ENCODE results near the gene PTPRN. TPM values are rescaled to one million over a fixed set of nuclear protein-coding genes. Genes with fewer than 3 reads are reported as not detected.
"Not testable (repeated sequence)": the region's sequence is repeated elsewhere in the genome, so short reads cannot be mapped to it uniquely, and the experiment has no call there.

Gene PTPRN
- total RNA-seq, 1 donor from 2014 or later: 0.17 TPM

DNA sequence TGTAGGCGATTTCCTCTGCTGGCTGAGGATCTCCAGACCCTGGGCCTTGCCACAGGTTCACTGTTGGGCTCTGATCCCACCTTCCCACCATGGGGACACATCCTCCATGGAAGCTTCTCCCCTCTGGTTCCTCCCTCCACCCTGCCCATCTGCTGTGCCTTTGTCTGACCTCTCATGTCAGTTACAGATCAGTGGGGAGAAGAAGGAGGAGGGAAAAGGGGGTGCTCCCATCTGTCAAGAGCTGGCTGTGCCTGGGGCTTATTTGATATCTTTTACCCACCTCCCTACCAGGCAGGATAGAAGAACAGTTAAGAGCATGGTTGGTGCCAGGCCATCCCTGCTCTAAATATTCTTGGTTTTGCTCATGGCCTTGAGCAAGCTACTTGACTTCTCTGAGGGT, 42.3 kb downstream of the PTPRN start:
- no peak for DNase-seq

DNA sequence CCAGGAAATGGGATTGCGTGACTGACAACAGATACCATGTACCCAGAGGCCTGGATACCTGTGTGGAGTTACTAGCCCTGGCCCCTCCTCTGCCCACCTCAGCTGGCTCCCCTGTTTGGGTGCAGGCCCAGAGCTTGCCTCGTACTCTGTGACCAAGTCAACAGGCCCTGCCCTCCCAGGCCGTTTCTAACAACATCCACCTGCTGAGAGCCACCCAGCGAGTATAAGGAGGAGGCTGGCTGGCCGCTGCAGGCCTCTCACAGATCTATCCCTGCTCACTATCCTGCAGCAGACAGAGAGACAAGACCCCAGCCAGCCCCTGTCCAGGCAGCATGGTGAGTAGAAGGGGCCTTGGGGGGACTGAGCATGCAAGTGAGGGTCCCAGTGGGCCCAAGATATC, 43.0 kb downstream of the PTPRN start:
- no peak for DNase-seq

DNA sequence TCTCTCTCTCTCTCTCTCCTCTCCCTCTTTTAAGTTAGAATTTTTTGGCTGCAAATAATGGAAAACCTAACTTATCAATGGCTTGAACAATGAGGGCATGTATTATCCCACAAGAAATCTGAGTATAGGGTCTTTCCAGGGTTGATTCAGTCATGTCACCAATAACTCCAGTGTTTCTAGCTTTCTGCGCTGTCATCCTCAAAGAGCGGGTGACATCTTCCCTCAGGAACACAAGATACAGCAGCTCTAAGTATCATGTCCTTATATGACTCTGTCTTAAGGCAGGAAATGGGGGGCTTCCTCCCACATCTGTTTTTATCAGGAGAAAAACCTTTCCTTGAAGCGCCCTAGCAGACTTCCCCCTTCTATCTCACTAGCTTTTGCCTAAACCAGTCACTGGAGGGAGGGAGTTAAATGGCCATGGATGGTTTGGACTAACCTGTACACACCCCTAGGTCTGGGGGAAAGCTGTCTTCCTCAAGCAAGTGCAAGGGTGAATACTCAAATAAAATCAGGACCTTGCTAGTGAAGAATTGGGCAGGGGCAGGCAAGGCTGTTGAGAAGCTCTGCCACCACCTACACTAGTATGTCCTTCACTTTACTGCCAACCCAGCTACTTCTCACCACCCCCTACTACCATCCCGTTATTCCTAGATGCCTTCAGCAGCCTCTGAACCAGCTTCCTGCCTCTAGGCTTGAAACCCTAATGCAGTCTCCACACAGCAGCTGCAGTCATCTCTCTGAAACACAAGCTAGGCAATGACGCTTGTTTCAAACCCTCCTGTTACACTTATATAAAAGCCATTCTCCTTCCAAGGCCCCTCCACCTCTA, 48.0 kb downstream of the PTPRN start:
- no peak for DNase-seq

DNA sequence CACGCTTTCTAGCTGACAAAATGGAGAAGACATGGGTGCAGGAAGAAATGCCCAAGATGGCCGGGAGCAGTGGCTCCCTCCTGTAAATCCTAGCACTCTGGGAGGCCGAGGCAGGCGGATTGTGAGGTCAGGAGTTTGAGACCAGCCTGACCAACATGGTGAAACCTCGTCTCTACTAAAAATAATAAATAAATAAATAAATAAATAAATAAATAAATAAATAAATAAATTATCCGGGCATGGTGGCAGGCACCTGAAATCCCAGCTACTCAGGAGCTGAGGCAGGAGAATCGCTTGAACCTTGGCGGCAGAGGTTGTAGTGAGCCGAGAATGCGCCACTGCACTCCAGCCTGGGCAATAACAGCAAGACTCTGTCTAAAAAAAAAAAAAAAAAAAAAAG, 50.3 kb downstream of the PTPRN start:
- not testable (repeated sequence) for DNase-seq

DNA sequence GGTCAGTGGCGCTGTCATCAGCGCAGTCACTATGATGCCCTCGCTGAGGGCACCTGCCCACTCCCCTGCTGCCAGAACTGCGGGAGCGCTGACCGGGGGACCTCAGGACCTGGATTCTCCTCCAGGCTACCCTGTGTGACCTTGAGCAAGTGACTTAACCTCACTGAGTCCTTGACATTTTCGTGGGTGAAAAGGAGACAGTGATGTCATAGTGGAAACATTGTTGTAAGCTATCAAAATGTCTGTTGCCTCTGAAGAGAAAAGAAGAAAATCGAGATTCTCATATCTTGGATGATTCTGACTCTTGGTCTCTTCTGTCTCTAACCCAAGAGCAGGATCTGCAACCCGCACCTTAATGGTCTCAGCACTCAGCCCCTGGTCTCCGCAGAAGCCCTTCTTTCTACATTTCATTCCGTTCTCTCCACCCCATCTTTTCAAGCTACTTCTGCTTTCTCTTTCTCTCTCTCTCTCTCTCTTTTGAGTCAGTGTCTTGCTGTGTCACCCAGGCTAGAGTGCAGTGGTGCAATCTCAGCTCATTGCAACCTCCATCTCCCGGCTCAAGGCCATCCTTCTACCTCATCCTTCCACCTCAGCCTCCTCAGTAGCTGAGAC, 54.5 kb downstream of the PTPRN start:
- DNase-seq: no peak

DNA sequence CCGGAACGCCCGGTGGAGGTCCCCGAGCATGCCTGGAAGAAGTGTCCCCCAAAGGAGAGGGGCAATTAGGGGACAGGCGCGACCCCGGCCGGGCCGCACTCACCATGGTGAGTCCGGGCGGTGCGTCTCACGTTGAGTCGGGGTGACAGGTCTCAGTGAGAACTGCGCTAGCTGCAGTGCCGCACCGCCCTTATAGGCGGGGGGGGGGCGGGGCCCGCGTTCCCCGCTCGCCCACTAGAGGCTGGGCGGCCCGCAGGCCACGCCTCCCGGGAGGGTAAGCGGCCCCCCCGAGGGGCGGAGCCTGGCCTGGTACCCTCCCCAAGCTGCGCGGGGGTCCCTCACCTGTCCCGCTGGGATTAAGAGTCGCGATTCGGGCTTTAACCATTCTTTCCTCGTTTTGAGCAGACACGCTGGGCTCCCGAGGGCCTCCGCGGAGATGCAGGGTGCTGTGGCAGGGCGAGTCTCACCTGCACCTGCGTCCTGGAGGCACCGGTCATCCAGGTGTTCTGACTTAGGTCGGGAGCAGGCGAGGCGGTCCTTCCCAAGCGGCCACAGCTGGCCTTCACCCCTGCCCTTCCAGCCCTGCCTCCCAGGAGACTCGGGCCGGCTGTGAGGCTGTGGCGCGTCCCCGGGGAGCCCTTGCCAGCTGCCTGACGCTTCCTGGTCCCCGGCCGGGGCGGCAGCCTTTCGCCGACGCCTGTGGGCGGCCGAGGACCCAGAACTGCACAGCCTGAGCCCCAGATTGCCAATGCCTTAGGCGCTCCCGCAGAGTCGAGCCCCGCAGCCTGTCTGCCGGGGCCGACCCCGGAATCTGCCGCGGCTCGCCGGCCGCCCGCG, 55.2 kb downstream of the PTPRN start, which contains the start of gene TUBA4A:
TSS of gene TUBA4A (minus strand) at position 166 of the 837 bp plus-strand sequence. CDS start at position 106, 60 bp downstream.
- peak; percentile 69 for DNase-seq

DNA sequence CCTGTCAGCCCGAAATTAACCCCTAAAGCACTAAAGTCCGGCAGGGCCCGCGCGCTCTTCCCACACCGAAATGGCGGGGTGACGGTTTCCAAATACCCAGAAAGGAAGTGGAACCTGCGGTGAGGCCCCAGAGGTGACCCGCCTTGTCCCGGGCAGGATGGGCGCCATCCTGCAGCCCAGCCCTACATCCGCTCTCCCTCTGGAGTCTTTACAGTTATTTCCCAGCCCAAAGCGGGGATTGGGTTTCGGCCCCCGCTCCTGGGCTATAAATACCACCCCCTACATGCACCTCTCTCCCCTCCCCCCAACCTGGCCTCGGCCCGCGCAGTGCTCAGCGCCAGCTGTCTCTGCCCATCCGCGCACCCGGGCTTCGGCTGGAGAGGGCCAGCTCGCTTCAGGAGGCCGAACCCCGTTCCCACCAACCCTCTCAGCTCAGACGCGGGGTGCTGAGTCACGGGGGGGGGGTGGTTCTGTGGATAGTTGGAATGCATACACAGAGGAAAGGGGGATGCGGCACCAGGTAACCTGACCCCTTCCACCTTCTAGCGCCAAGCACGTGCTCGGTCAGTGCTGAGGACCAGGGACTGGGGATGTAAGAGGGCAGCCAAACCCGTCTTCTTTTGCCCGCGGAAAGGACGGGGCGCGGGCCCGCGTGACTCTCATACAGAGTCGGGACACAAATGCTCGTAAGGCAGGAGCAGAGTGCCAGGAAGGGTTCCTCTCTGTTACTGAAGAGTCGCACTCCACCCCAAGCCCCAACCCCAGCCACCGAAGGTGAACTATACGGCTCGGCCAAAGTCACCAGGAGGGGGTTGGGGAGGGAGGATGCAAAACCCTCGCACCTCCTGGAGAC, 56.1 kb downstream of the PTPRN start, which contains the start of gene TUBA4B:
TSS of gene TUBA4B (plus strand) at position 344 of the 853 bp plus-strand sequence. CDS start at position 509, 165 bp downstream.
- DNase-seq: peak; percentile 23

DNA sequence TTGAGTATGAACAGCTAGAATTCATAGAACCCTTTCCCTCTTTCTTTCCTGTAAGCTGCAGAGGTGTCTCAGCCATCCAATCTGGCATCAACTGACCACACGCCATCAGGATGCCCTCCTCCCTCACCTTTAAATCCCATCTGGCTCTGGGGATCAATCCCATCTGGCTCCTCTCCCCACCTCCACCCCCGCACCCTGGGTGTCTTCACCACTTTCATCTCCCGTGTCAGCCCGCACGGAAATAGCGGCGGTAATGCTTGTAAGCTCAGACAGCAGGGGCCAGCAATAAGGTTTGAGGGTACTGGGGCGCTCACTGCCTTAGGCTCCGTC, 56.7 kb downstream of the PTPRN start:
- DNase-seq: no peak

DNA sequence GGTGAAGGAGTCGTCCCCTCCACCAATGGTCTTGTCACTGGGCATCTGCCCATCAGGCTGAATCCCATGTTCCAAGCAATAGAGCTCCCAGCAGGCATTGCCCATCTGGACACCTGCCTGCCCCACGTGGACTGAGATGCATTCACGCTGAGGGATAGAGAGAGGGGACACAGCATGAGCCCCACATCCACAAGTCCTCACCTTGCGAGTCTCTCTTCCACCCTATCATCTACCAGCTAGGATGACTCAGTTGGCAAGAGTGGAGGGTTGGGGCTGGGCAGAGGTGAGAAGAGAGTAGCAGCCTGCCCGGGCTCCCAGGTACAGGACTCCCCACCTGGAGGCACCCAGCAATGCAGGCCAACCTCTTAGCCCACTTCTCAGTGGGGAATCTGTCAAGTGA, 57.1 kb downstream of the PTPRN start:
- no peak for DNase-seq

DNA sequence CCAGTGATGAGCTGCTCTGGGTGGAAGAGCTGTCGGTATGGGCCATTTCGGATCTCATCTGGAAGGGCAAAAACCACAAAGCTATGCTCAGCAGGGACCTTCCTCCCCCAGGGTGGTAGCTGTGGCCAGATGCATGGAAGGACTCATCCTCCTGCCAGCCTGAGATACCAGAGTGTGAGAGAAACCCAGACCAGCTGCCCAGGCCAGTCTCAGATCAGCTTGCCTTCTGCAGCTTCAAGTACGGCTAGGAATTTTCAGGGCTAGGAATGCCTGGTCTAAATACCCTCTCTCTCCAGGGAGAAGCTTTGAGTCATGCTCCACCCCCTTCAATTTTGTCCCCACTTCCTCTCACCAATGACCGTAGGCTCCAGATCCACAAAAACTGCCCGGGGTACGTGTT, 57.5 kb downstream of the PTPRN start:
- no peak for DNase-seq

DNA sequence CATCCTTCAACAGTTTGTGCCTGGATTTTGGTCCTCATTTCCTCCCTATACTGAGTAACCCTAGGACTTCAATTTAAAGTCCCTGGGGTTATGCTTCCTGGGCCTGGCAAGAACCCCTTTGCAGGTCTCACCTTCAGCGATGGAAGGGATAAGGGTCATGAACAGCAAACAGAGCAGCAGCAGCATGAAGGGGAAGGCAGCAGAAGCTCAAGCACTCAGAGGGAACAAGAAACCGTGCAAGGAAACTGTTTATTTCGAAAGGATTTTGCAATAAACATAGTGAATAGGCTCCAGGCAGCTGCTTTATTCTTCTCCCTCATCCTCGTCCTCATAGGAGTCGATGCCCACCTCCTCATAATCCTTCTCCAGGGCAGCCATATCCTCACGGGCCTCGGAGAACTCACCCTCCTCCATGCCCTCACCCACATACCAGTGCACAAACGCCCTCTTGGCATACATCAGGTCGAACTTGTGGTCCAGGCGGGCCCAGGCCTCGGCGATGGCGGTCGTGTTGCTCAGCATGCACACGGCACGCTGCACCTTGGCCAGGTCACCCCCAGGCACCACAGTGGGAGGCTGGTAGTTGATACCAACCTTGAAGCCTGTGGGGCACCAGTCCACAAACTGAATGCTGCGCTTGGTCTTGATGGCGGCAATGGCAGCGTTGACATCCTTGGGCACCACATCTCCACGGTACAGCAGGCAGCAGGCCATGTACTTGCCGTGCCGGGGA, 59.0 kb downstream of the PTPRN start:
- no peak for DNase-seq

DNA sequence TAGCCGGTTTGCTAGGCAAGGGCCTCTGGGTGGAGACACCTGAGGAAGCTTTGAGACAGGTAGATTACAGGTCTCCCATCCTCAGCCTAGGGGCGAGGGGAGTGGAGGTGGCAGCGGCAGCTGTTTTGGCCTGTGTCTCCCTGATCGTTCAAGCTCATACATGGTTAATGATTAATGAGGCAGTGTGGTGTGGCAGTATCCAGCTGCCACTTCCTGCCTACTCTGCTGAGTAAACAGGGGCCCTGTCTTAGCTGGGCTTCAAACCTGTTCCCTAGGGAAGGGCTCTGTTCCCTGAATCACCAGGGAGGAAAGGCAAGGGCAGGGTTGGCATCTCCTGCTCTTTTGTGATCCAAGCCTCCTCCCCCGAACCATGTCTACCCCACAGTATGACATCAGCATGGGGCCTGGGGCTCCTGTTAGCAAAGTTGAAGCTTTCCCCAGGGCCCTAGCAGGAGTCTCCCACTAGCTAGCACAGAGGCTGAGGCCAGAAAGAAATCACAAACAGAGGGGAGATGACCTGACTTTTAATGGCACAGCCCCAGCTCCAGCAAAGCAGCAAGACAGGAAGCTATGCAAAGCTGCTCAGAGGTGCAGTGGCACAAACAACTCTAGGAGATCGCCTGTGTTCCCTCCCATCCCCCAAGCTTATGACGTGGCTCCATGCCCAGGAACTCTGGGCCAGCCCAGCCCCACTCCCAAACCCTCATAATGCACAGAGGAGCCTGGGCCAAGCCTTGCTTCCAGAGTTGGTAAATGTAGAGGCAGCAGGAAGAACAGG, 59.8 kb downstream of the PTPRN start:
- peak; percentile 85 for DNase-seq

DNA sequence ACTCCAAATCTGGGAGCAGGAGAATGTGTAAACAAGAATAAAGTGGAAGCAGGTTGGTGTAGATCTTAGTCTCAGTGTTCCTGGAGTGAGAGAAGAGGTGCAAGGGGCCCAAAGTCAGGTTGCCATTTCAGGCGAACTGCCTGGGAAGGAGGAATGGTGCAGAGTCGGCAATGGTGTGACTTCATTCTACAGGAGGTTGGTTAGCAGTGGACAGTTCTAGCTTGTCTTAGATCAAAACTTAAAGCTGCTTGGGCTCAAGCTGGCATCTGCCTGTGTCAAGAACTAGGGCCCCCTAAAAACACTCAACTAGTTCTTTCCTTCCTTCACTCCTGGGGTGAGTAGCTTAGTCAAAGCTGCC, 60.4 kb downstream of the PTPRN start:
- DNase-seq: peak; percentile 7

DNA sequence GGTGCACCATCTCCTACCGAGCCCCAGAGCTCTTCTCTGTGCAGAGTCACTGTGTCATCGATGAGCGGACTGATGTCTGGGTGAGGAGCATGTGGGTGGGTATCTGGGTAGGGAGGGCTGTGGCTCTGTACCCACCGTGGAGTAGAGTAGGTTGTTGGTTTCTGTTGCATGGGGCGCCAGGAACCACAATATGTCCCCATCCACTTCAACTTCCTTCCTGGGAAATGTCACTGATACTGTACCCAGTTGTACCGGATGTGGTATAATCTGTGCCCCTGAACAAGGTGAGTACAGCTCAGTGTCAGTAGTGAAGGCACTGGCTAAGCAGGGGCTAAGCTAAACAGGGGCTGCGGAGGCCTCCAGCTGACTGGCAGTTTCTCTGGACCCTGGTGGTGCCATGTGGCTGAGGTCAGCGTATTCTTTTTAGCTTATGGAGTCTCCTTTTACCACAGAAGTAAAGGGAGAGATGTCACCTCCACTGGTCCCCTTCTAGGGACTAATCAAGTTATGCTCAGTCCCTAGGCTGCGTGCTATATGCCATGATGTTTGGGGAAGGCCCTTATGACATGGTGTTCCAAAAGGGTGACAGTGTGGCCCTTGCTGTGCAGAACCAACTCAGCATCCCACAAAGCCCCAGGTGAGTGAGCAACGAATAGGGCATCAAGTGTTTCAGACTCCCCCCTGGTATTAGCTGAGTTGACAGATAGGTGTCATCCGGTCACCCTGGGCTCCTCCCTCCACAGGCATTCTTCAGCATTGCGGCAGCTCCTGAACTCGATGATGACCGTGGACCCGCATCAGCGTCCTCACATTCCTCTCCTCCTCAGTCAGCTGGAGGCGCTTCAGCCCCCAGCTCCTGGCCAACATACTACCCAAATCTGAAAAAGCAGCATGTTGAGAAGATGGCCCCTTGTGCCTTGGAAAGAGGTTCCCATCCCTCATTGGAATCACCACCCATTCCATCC, 61.2 kb downstream of the PTPRN start:
- DNase-seq: no peak

DNA sequence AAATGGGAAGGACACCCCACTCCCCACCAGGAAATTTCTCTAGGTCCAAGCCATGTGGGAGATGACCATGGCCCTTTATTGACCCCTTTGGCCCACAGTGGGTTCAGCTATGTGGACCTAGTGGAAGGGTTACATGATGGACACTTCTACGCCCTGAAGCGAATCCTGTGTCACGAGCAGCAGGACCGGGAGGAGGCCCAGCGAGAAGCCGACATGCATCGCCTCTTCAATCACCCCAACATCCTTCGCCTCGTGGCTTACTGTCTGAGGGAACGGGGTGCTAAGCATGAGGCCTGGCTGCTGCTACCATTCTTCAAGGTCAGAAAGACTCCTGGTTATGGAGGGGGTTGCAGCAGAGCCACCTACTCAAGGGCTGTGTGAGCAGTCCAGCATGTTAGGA, 62.6 kb downstream of the PTPRN start:
- DNase-seq: no peak

DNA sequence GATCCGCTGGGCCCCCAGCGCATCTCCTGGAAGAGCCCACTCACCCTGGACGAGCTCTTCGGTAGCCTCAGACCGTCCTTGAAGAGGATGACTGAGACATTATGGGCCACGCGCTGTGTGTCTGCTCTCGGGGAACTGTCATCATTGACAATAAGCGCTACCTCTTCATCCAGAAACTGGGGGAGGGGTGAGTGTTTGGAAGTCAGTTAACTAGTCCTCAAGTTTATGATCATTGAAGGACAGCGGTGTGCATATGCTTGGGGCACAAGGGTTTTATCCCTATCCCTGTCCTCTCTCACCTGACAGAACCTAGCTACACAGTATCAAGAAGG, 63.3 kb downstream of the PTPRN start:
- DNase-seq: no peak

DNA sequence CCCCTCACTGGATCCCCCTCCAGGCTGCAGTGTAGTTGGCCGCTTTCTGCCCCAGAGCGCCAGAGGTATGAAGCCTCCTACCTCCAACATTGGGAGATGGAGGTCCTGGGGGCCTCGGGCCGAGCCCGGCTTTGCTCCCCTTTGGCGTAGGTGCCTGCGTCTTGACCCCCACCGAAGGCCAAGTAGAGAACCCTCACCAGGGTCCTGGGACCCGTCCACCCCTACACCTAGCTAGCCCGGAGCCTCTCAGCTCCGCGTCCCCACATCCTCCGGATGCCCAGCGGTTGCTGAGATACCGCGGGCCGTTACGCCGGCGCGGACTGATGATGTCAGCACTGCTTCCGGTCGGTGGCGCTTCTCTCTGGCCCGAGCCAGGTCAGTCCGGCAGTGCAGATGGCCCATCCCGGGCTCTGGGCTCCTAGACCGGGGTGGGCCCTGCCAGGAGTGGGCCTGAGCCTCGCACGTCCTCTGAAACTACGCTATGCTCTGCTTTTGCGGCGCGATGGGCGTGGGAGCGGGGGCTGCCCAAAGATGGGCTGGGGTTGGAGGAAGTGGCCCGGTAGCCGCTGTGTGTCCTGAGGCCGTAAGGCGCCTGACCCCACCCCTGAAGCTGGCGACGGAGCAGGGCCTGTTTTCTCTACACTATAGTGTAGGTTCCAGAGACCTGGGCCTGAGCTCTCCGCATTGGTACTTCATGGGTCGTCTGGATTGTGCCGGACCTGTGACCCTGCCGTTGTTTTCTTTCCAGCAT, 63.9 kb downstream of the PTPRN start, which contains the start of the genes GLB1L and STK16:
TSS of gene GLB1L (minus strand) at position 297 of the 751 bp plus-strand sequence. CDS start 1,871 bp downstream, outside the sequence.
TSS of gene STK16 (plus strand) at position 332 of the 751 bp plus-strand sequence. CDS start 521 bp downstream, outside the sequence.
- DNase-seq: peak; percentile 97

DNA sequence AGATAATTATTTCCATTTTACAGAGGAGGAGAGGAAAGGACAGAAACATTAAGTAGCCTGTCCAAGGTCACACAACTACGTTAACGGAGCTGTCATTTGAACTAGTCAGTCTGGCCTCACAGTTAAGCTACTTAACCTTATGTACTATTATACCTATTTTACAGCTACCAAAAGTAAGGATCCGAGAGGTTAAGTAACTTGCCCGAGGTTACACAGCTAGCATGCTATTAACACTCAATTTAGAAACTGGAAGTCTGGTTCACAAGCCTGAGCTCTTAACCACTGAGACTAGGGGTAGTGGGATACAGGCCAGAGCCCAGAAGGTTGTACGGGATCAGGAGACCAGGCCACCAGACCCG, 64.4 kb downstream of the PTPRN start:
- DNase-seq: no peak

DNA sequence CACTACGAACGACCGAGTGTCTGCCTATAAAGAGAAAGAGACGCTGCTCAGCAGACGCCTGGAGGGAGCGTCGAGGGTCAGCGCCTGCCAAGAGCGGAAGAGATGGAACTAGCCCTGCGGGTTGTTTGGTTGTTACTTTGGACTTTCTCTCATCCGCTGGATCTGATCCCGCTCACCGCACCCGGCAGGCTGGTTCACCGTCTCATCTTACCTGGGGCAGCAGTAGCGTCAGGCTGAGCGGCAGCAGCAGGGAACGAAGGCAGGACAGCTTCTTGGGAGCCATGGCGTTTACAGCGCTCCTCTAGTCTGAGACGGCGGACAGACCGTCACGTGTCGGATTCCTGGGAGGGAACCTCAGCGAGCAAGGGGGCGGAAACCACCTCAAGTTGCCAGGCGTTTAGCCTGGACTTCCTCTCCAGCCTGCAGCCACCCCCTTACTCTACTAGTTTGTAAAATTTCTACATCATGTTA, 65.9 kb downstream of the PTPRN start:
- peak; percentile 37 for DNase-seq
